ENCODE results near the gene ETV6. TPM values are rescaled to one million over a fixed set of nuclear protein-coding genes. Genes with fewer than 3 reads are reported as not detected.
A peak's percentile ranks its signal among the peaks of the same experiment; 100 is the strongest.

The ETV6 gene
- total and polyA plus RNA-seq, 2 of the 8 experiments (the other 6 are each of a cell fraction or from before 2014, with no cell fraction given): 5.5 to 23.9 TPM

DNA sequence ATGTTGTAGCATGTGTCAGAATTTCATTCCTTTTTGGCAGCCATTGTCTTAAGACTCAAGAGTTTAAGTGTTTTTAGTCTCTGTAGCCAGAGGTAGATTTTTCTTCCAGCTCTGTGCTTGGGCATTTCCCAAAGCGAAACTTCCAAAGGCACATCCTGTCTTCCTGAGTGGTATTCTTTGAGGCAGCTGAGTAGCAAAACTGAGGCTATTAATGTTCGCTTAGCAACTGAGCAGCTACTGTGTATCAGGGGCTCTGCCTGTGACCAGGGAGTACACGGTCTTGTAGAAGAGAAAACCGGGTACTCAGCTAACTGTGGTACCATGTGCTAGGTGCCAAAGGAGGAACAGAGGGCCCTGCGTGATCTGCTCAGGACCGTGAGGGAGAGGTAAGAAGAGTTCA is 52.0 kb downstream of the ETV6 start:
- Histone ChIP-seq H4K5ac (ENCODE audit: insufficient read length, low read depth, low read length) (no peak overlapping the region), H2AK5ac (ENCODE audit: low read depth, low read length) (0 out of 2 replicates have a peak overlapping the region, but pooled peaks have one; percentile 5), H3K9ac (replicated peaks in 1 of 4; ENCODE audit: extremely low read depth in 1 of 4, low read depth in 3 of 4, low read length in 3 of 4) (no peak overlapping the region), H3K4me2 (ENCODE audit: insufficient read depth in 1 of 2, low read depth in 2 of 2, low read length in 2 of 2) (no peak overlapping the region), H2BK15ac (ENCODE audit: low read length) (0 out of 2 replicates have a peak overlapping the region, but pooled peaks have one; percentile 76), H2AFZ (ENCODE audit: low read length) (no peak overlapping the region), H2BK5ac (ENCODE audit: low read depth, low read length) (0 out of 2 replicates have a peak overlapping the region, but pooled peaks have one; percentile 30), H3K23ac (ENCODE audit: insufficient read length) (no peak overlapping the region), H3K79me2 (ENCODE audit: control insufficient read depth in 1 of 2, insufficient read depth in 2 of 2, low read length in 2 of 2) (no peaks in the 10 kb centered on the region), H4K91ac (replicated peaks; ENCODE audit: insufficient read length, low read length) (no peak overlapping the region), H3K9me3 (ENCODE audit: insufficient read depth in 2 of 2, low read depth in 1 of 2, low read length in 1 of 2) (no peaks in the 10 kb centered on the region), H3K27ac (ENCODE audit: low read depth, low read length) (no peak overlapping the region), H3K27me3 (replicated peaks in 1 of 4; ENCODE audit: control insufficient read depth in 3 of 4, extremely low read depth in 1 of 4, insufficient read depth in 3 of 4, low read length in 3 of 4) (no peaks in the 10 kb centered on the region), H2BK120ac (replicated peaks; ENCODE audit: low read depth, low read length) (no peak overlapping the region), H3K4me1 (replicated peaks in 1 of 4; ENCODE audit: control insufficient read depth in 3 of 4, insufficient read depth in 4 of 4, low read length in 3 of 4) (peaks cover 0 to 12% (median 1%) of the 10 kb centered on the region in 4 experiments; a peak in 4 of 7 replicates), H3K79me1 (ENCODE audit: low read depth, low read length) (peaks cover 3% of the 10 kb centered on the region; the same call in 1 of the 2 replicates), H3K4ac (replicated peaks; ENCODE audit: insufficient read length, low read depth, low read length) (no peak overlapping the region), H3K23me2 (ENCODE audit: low read depth, low read length) (no peaks in the 10 kb centered on the region), H3K18ac (ENCODE audit: extremely low read depth, low read length) (0 out of 2 replicates have a peak overlapping the region, but pooled peaks have one; percentile 24), H3K4me3 (ENCODE audit: extremely low read depth in 1 of 4, insufficient read depth in 2 of 4, low read depth in 3 of 4, low read length in 4 of 4) (no peak overlapping the region), H3K56ac (replicated peaks; ENCODE audit: insufficient read length, low read depth, low read length) (no peak overlapping the region), H4K8ac (ENCODE audit: extremely low read depth, insufficient read depth, low read length) (no peak overlapping the region), H2BK20ac (ENCODE audit: low read length) (peak overlapping the region; percentile 40; the same call in 1 of the 2 replicates), H3K36me3 (ENCODE audit: control insufficient read depth in 2 of 4, insufficient read depth in 4 of 4, low read length in 3 of 4) (no peaks in the 10 kb centered on the region), H3K14ac (ENCODE audit: insufficient read length) (no peak overlapping the region), H4K20me1 (replicated peaks in 1 of 2; ENCODE audit: control insufficient read depth in 1 of 2, insufficient read depth in 2 of 2, low read length in 2 of 2) (no peaks in the 10 kb centered on the region), H2BK12ac (ENCODE audit: low read depth, low read length) (peak overlapping the region; percentile 55)
- POLR2A ChIA-PET (ENCODE audit: partially characterized antibody): no interaction called here
- FAIRE-seq: no peak
- no peak for DNase-seq (ENCODE audit: low read depth in 1 of 2, low spot score in 2 of 2)
- CTCF ChIA-PET (ENCODE audit: partially characterized antibody): interaction anchor here (0.7 kb wide), 1 partner anchor 167 kb away, joined by 3 read pairs; no protein-coding TSS in a partner anchor
- 90% methylated on average over 6 of the region's 6 CpGs; no CpG with 5 or more reads in 1 of the 2 experiments for WGBS, 2 experiments (ENCODE audit: extremely low coverage in 1 of 2, insufficient coverage in 1 of 2, insufficient read length in 1 of 2, insufficient replicate concordance in 2 of 2, low coverage in 1 of 2, low lambda C conversion rate in 2 of 2, missing lambda C conversion rate in 1 of 2)
- TF ChIP-seq HDAC6 (IDR thresholded peaks at IDR 0.05; ENCODE audit: low read depth, low read length) (no peak), RXRA (IDR thresholded peaks at IDR 0.05; ENCODE audit: insufficient read depth, low read depth, low read length) (no peak), GTF2F1 (IDR thresholded peaks at IDR 0.05; ENCODE audit: borderline replicate concordance, low read depth, low read length) (no peak), SIX5 (IDR thresholded peaks at IDR 0.05; ENCODE audit: low read depth, low read length) (no peak), SP4 (IDR thresholded peaks at IDR 0.05; ENCODE audit: low read length) (no peak), EZH2 (IDR thresholded peaks at IDR 0.05; ENCODE audit: low read depth, low read length, severe bottlenecking) (no peak), SIRT6 (IDR thresholded peaks at IDR 0.05; ENCODE audit: low read length) (no peak), BCL11A (IDR thresholded peaks at IDR 0.05; ENCODE audit: low read depth in 2 of 2, low read length in 2 of 2) (no peak), ZNF274 (IDR thresholded peaks at IDR 0.05; ENCODE audit: borderline replicate concordance, extremely low read depth, low read length) (no peak), CBX5 (IDR thresholded peaks at IDR 0.05; ENCODE audit: low read depth, low read length) (no peak), SP2 (IDR thresholded peaks at IDR 0.05; ENCODE audit: low read length) (no peak), TAF7 (optimal IDR thresholded peaks at IDR 0.05; ENCODE audit: borderline replicate concordance, low read depth, low read length) (no peak), SUZ12 (IDR thresholded peaks at IDR 0.05; ENCODE audit: low read length) (no peak)
- TF ChIP-seq, protein P1, sequence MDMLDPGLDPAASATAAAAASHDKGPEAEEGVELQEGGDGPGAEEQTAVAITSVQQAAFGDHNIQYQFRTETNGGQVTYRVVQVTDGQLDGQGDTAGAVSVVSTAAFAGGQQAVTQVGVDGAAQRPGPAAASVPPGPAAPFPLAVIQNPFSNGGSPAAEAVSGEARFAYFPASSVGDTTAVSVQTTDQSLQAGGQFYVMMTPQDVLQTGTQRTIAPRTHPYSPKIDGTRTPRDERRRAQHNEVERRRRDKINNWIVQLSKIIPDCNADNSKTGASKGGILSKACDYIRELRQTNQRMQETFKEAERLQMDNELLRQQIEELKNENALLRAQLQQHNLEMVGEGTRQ (IDR thresholded peaks at IDR 0.05; ENCODE audit: low read length): no peak

Measured in H1 (cell line).